ENCODE data around the gene KCTD13. TPM values are rescaled to one million over a fixed set of nuclear protein-coding genes. Genes with fewer than 3 reads are reported as not detected.
A peak's percentile ranks its signal among the peaks of the same experiment; 100 is the strongest.
"Not testable (repeated sequence)": the region's sequence is repeated elsewhere in the genome, so short reads cannot be mapped to it uniquely, and the experiment has no call there.

KCTD13 gene
- total RNA-seq, 1 experiment from 2014 or later: 14.9 TPM

GRCh38 chr16:29892458-29892813 is 33.6 kb downstream of the KCTD13 start:
- Mint-ChIP-seq H3K27ac (ENCODE audit: unreplicated experiment) (peak overlapping the region; percentile 95), H3K9me3 (ENCODE audit: unreplicated experiment) (no peaks in the 10 kb centered on the region), H3K36me3 (ENCODE audit: insufficient read depth, unreplicated experiment) (peaks cover 7% of the 10 kb centered on the region), H3K4me1 (ENCODE audit: low read depth, unreplicated experiment) (peaks cover 11% of the 10 kb centered on the region), H3K27me3 (ENCODE audit: insufficient read depth, unreplicated experiment) (no peaks in the 10 kb centered on the region), H3K4me3 (ENCODE audit: unreplicated experiment) (no peak overlapping the region)
- CTCF ChIA-PET: no interaction called here
- peaks cover 19% of the 10 kb centered on the region for H3K4me1 ChIP-seq
- BruUV-seq (replicated peaks): no TSS peak
- no peaks in the 10 kb centered on the region for H3K9me3 ChIP-seq
- no peak for TF ChIP-seq CTCF (IDR thresholded peaks at IDR 0.05; ENCODE audit: insufficient read depth in 1 of 2, low read depth in 1 of 2, low read length in 1 of 2, severe bottlenecking in 1 of 2, unreplicated experiment in 1 of 2)
- no peak for DNase-seq
- intact Hi-C loops (cut with micrococcal nuclease; ENCODE audit: unreplicated experiment): loop anchor here (10.0 kb wide), 1 partner anchor 132 kb away; the partner anchor contains the start of gene C16orf92
- H3K36me3 ChIP-seq (ENCODE audit: control insufficient read depth, insufficient read depth, low read length): no peaks in the 10 kb centered on the region; the same call in none of the 2 replicates
- H3K4me3 ChIP-seq (ENCODE audit: low read depth, low read length): no peak overlapping the region
- POLR2A ChIA-PET: no interaction called here
- no peaks in the 10 kb centered on the region for H3K27me3 ChIP-seq (replicated peaks; ENCODE audit: control insufficient read depth, insufficient read depth, low read length)

DNA sequence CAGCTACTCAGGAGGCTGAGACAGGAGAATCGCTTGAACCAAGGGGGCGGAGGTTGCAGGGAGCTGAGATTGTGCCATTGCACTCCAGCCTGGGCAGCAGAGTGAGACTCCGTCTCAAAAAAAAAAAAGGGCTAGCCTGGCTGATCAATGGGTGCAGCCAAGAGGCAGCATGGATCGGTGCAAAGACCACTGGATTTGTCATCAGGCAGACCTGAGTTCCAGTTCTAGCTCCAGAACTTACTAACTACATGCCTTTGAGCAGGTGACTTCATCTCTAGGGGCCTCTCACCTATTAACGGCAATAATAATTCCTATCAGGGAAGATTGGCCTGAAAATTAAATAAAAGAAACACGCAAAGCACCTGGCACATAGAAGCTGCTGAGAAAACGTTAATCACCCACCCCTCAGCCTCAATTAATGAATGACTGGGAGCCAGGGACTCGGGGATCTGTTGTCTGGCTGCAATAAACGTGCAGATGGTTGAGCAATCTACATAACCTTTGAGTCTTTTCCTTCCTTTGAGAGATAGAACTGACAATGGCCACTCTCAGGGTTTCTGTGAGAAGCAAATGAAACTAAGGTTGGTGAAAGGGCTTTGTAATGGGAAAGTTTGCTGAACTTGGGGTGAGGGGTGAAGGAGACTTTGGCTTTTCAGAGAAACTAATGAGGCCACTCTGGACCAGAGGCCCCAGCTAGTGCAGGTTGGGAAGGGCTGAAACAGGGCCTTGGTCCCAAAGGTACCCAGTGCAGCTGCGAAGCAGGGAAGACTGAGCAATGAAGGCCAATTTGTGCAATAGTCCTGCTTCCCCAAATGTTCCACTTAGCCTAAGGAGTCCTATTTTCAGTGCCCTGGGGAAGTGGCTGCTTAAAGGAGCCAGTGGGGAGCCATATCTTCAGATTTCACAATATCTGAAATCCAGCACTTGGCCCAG is 34.2 kb downstream of the KCTD13 start:
- DNase-seq: peak; percentile 54 to 66
- H3K4me3 Mint-ChIP-seq (ENCODE audit: unreplicated experiment): peak overlapping the region; percentile 51
- no peak for TF ChIP-seq CTCF (IDR thresholded peaks at IDR 0.05; ENCODE audit: insufficient read depth in 1 of 2, low read depth in 1 of 2, low read length in 1 of 2, severe bottlenecking in 1 of 2, unreplicated experiment in 1 of 2)
- H3K27me3 ChIP-seq (replicated peaks; ENCODE audit: control insufficient read depth, insufficient read depth, low read length): no peaks in the 10 kb centered on the region
- H3K27ac Mint-ChIP-seq (ENCODE audit: unreplicated experiment): peak overlapping the region; percentile 95
- no peak overlapping the region for H3K4me3 ChIP-seq (ENCODE audit: low read depth, low read length)
- POLR2A ChIA-PET: no interaction called here
- H3K9me3 ChIP-seq: no peaks in the 10 kb centered on the region
- no peaks in the 10 kb centered on the region for H3K9me3 Mint-ChIP-seq (ENCODE audit: unreplicated experiment)
- no peaks in the 10 kb centered on the region for H3K27me3 Mint-ChIP-seq (ENCODE audit: insufficient read depth, unreplicated experiment)
- peaks cover 19% of the 10 kb centered on the region for H3K4me1 ChIP-seq
- peaks cover 7% of the 10 kb centered on the region for H3K4me1 Mint-ChIP-seq (ENCODE audit: low read depth, unreplicated experiment)
- H3K36me3 ChIP-seq (ENCODE audit: control insufficient read depth, insufficient read depth, low read length): no peaks in the 10 kb centered on the region; the same call in none of the 2 replicates
- CTCF ChIA-PET: no interaction called here
- BruUV-seq (replicated peaks): no TSS peak
- H3K36me3 Mint-ChIP-seq (ENCODE audit: insufficient read depth, unreplicated experiment): peaks cover 7% of the 10 kb centered on the region
- intact Hi-C loops (cut with micrococcal nuclease; ENCODE audit: unreplicated experiment): loop anchor here (10.0 kb wide), 1 partner anchor 133 kb away; the partner anchor contains the start of gene C16orf92

DNA sequence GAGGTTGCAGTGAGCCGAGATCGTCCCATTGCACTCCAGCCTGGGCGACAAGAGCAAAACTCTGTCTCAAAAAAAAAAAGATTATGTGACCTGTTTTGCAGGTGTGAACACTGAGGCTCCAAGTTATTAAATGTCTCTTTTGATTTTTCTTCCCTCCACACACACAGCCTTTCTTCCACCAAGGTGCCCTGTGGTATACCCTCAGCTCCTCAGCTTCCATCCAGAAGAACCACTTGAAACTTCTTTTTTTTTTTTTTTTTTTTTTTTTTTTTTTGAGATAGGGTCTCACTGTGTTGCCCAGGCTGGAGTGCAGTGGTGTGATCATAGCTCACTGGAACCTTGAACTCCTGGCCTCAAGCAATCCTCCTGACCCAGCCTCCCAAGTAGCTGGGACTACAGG is 36.7 kb downstream of the KCTD13 start:
- H3K27me3 Mint-ChIP-seq (ENCODE audit: insufficient read depth, unreplicated experiment); H3K36me3 Mint-ChIP-seq (ENCODE audit: insufficient read depth, unreplicated experiment); POLR2A ChIA-PET; DNase-seq; H3K4me1 Mint-ChIP-seq (ENCODE audit: low read depth, unreplicated experiment); H3K4me3 Mint-ChIP-seq (ENCODE audit: unreplicated experiment); H3K9me3 ChIP-seq; H3K9me3 Mint-ChIP-seq (ENCODE audit: unreplicated experiment); BruUV-seq (replicated peaks); intact Hi-C loops (cut with micrococcal nuclease; ENCODE audit: unreplicated experiment); H3K27me3 ChIP-seq (replicated peaks; ENCODE audit: control insufficient read depth, insufficient read depth, low read length); H3K36me3 ChIP-seq (ENCODE audit: control insufficient read depth, insufficient read depth, low read length); H3K27ac Mint-ChIP-seq (ENCODE audit: unreplicated experiment); H3K4me3 ChIP-seq (ENCODE audit: low read depth, low read length); CTCF ChIA-PET: not testable (repeated sequence)
- H3K4me1 ChIP-seq: peaks cover 19% of the 10 kb centered on the region
